K562 (cell line): ENCODE measurements around the gene KLHL18. TPM values are rescaled to one million over a fixed set of nuclear protein-coding genes. Genes with fewer than 3 reads are reported as not detected.

Experiments
- ARID3B ChIP-seq: fragments of 250-450 bp; sonication (Bioruptor Pico); IDR thresholded peaks from 2 replicates; pipeline ENCODE4 v1.4.0; 2020; ENCODE audit warnings: borderline replicate concordance
- CCAR2 ChIP-seq: fragments of 200-400 bp; formaldehyde crosslinking; IDR thresholded peaks from 2 replicates; pipeline ENCODE4 v1.6.1; 2017; ENCODE audit warnings: mild to moderate bottlenecking, low read depth, low read length
- ELF4 ChIP-seq: fragments of 450-650 bp; formaldehyde crosslinking; IDR thresholded peaks from 2 replicates; pipeline ENCODE4 v1.4.0; 2022; ENCODE audit warnings: missing genetic modification characterization
- ESRRA ChIP-seq: fragments of 450-650 bp; IDR thresholded peaks from 2 replicates; pipeline ENCODE4 v1.6.1; 2014; ENCODE audit warnings: low read depth, mild to moderate bottlenecking, moderate library complexity, borderline replicate concordance
- FOXK2 ChIP-seq, 2 experiments: fragments of 450-650 bp; IDR thresholded peaks in 1 of 2; conservative IDR thresholded peaks in 1 of 2; 2 replicates each; pipeline ENCODE4 v1.6.1; 2016; ENCODE audit warnings: low read depth in 2 of 2, mild to moderate bottlenecking in 1 of 2
- HCFC1 ChIP-seq: IDR thresholded peaks from 2 replicates; pipeline ENCODE4 v1.6.1; 2012; ENCODE audit warnings: low read depth, low read length, improper control_type of control experiment
- HDAC8 ChIP-seq: fragments of 450-650 bp; IDR thresholded peaks from 2 replicates; pipeline ENCODE4 v1.6.1; 2016; ENCODE audit warnings: mild to moderate bottlenecking, missing genetic modification characterization, moderate library complexity, missing compliant biosample characterization
- KAT8 ChIP-seq: fragments of 450-650 bp; IDR thresholded peaks from 2 replicates; pipeline ENCODE4 v1.6.1; 2016; ENCODE audit warnings: low read depth, mild to moderate bottlenecking
- PURB ChIP-seq: sonication (generic); formaldehyde crosslinking; IDR thresholded peaks from 2 replicates; pipeline ENCODE4 v1.9.0; 2021; ENCODE audit warnings: low read depth, mild to moderate bottlenecking, missing genetic modification reagents
- SIRT6 ChIP-seq: IDR thresholded peaks from one replicate; pipeline ENCODE4 v1.6.1; 2012; ENCODE audit warnings: low read depth, mild to moderate bottlenecking, control low read depth, inconsistent platforms, low read length, moderate library complexity
- SMAD1 ChIP-seq: fragments of 150-350 bp; IDR thresholded peaks from 2 replicates; pipeline ENCODE4 v1.6.1; 2014; ENCODE audit warnings: low read length, low read depth; ENCODE audit not compliant: partially characterized antibody
- TAF15 ChIP-seq: fragments of 200-400 bp; formaldehyde crosslinking; IDR thresholded peaks from 2 replicates; pipeline ENCODE4 v1.6.1; 2017; ENCODE audit warnings: mild to moderate bottlenecking, low read depth, low read length, moderate library complexity
- ZFP1 ChIP-seq: fragments of 450-650 bp; formaldehyde crosslinking; IDR thresholded peaks from 2 replicates; pipeline ENCODE4 v1.4.0; 2020; ENCODE audit warnings: mild to moderate bottlenecking, mixed read lengths
- ZNF57 ChIP-seq: fragments of 450-650 bp; formaldehyde crosslinking; IDR thresholded peaks from 2 replicates; pipeline ENCODE4 v1.4.0; 2020; ENCODE audit warnings: mild to moderate bottlenecking, moderate library complexity
- polyA plus RNA-seq, 8 experiments: library from polyadenylated mRNA; depleted of rRNA in 4 of 8; stranded (reverse) in 5 of 8; unstranded in 3 of 8; fragments of >200 nt; fragmentation: Nextera tagmentation in 2 of 8; fragmentation: Illumina TruSeq in 1 of 8; extraction: Ambion mirVana in 2 of 8; extraction: Trizol in 1 of 8; gene quantifications; 2 replicates each; pipeline versions ENCODE4 v1.2.1 to v1.2.3, GENCODE V29; 2011 to 2014; ENCODE audit warnings: inconsistent platforms in 1 of 8, missing spikeins in 1 of 8
- total RNA-seq, 7 experiments: library from RNA; depleted of rRNA in 6 of 7; stranded (reverse); fragments of >200 nt in 6 of 7; fragmentation: Illumina TruSeq in 2 of 7; extraction: Trizol in 2 of 7; gene quantifications; 2 replicates each; pipeline versions ENCODE4 v1.2.1 to v1.2.3, GENCODE V29; 2011 to 2021; ENCODE audit warnings: low replicate concordance in 1 of 7

Gene KLHL18
- total and polyA plus RNA-seq, 9 of the 15 experiments (the other 6 are each of a cell fraction or from before 2014, with no cell fraction given), result 26.7 to 97.5 (median 48.7) TPM

- TF ChIP-seq HDAC8 (tag) (no peak), HCFC1 (no peak), ESRRA (peak; percentile 90; the same call in 1 of the 2 replicates), FOXK2 (conservative IDR thresholded peaks at IDR 0.05 in 1 of 2, IDR thresholded peaks at IDR 0.05 in 1 of 2; ENCODE audit: low read depth in 2 of 2) (peak; percentile 49 to 54; a peak in 1 of 4 replicates), CCAR2 (no peak), ARID3B (CRISPR knock-in tag) (no peak), TAF15 (no peak), SMAD1 (peak; percentile 85), PURB (CRISPR knock-in tag) (no peak), KAT8 (no peak), ZFP1 (CRISPR knock-in tag) (no peak), ELF4 (CRISPR knock-in tag) (no peak), ZNF57 (no peak), SIRT6 (no peak)
These were observed 15.8 kb upstream of the KLHL18 start (continued) for GRCh38 chr3:47266709-47267489.
